GM19395 (cell line): Measurements from ENCODE around the gene KLF13.

Experiments
- ATAC-seq: cut with Tn5 transposase; IDR thresholded peaks from one replicate; pipeline ENCODE4 v1.9.1; 2021; ENCODE audit warnings: mild to moderate bottlenecking, moderate library complexity; ENCODE audit not compliant: unreplicated experiment

KLF13 gene

GRCh38 chr15:31326156-31326874 is at the start of gene KLF13:
KLF13 (plus strand) TSS chr15:31326835; CDS start chr15:31327213, 378 bp downstream.
- ATAC-seq, result peak; percentile 60

GRCh38 chr15:31277335-31278060 is 49.1 kb upstream of the KLF13 start:
- ATAC-seq, result no peak

DNA sequence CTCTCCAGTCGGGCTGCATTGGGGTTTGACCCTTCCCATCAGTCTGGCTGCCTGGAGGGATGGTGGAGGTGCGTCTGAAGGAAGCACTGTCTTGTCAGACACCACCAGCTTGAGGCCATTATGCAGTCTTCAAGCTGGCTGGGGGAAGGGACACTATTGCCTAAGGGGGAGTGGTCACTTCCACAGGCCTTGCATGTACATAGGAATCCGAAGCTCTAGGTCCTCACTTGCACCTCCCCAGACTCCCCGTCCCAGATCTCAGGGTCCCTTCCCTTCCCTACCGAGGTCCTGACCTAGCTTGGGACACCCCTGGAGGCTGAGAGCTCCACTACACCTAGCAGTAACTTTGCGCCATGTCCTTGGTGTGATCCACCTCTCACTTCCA is 48.6 kb upstream of the KLF13 start:
- no peak for ATAC-seq

DNA sequence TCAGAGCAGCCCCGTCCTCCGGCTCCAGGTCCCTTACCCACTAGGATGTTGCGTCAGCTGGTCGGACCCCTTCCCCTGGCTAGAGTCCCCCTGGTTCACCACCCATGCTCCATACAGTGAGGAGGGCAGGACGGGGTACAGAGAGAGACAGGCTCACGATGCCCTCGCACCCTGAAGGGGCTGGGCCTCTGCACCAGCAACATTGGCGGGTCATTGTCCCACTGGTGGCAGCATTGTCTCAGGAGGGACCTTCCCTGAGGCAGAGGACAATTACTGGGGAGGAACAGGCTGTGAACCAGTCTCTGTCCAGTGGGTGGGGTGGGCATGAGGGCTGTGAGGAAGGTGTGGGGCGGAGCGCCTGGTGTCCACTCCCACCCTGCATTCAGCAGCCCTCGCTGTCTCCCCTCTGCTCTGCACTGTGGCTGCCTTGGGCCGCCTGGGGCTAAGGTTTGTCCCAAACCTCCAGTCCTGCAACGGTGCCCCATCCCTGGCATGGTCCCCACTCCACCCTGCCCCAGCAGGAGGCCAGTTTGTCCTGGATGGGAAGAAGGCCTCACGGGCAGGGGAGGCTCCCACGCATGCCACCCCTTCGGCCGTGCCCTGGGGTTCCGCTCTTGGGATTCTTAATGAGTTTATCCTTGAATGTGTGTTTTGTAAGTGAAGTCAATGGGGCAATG is 48.0 kb upstream of the KLF13 start:
- no peak for ATAC-seq

DNA sequence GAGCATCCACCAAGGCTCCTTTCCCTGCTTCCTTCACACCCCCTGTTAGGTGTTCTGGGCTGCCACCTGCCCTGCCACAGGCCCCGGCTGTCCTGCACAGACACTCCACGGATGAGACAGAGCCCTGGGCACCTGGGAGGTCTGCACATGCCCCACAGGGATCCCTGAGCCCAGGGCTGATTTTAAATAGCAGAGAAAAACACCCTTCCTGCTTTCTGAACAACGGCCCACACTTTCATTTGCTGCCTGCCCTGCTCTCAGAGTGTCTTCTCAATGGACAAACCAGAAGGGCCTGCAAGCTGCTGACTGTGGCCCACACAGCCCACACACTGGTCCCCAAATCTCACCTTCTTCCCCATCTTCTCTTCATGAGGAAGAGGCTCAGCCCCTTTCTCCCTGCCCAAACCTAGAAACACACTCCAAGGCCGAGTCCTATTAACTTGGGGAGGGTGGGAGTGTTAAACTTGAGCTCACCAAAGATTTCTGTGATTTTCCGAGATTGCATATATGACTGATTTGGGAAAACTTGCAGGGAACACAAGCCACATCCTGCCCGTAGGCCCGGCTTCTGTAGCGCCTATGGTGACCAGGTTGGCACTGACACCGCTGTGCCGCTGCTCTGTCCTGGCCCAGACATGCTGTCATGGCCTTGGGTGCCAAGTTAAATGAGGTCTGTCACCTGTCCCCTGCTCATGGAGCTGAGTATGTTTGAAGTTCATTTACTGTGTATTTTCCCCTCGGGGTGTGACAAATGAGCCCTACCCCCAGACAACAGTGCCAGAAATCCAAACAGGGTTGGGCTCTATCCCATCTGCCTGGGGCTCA is 47.2 kb upstream of the KLF13 start:
- ATAC-seq, result no peak

DNA sequence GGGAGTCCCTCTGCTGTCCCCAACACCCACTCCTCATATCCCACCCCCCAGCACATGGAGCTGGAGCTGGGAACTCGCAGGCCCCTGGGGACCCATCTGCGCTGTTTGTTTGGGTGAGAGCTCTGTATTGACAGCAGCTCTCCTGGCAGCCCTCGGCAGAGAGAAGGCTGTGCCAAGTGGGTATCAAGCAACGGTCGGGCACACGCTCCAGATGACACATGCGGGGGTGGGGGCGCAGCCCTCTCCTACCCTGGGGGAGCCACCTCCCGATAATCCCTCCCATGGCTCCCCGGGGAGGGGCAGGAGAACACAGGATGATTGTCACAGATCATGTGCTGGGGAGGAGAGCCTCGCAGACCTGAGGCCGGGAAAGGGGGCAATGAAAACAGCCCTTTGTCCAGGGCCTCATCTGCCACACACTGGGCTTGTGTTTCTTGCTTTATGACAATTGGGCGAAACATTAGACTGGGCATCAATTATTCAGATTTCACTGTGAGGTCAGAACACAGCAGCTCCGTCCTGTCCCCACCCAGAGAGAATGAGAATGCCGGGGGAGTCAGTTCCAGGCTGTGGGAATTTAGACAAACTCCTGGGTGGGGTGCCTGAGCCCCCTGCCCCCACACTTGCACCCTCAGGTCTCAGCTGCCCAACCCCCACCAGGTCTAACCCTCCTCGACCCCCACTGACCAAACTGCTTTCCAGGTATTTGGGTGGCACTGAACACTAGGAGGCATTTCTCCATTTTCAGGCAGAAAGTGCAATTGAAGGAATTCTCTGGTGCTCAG is 46.4 kb upstream of the KLF13 start:
- no peak for ATAC-seq

GRCh38 chr15:31280831-31281216 is 45.8 kb upstream of the KLF13 start:
- no peak for ATAC-seq

GRCh38 chr15:31283043-31283442 is 43.6 kb upstream of the KLF13 start:
- no peak for ATAC-seq

GRCh38 chr15:31285772-31286261 is 40.8 kb upstream of the KLF13 start:
- peak; percentile 50 for ATAC-seq

DNA sequence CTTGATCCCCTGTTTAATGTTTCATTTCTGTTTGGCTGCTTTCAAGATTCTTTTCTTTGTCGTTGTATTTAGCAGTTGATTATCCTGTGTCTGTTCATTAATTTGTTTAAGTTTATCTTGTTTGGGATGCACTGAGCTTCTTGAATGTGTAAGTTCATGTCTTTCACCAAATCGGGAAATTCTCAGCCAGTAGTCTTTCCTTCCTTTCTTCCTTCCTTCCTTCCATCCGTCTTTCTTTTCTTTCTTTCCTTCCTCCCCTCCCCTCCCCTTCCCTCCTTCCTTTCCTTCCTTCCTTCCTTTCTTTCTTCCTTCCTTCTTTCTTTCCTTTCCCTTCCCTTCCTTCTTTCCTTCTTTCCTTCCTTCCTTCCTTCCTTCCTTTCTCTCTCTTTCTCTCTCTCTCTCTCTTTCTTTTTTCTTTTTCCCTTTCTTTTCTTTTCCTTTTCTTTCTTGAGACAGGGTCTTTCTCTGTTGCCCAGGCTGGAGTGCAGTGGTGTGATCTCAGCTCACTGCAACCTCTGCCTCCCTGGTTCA is 35.5 kb upstream of the KLF13 start:
- ATAC-seq, result no peak

DNA sequence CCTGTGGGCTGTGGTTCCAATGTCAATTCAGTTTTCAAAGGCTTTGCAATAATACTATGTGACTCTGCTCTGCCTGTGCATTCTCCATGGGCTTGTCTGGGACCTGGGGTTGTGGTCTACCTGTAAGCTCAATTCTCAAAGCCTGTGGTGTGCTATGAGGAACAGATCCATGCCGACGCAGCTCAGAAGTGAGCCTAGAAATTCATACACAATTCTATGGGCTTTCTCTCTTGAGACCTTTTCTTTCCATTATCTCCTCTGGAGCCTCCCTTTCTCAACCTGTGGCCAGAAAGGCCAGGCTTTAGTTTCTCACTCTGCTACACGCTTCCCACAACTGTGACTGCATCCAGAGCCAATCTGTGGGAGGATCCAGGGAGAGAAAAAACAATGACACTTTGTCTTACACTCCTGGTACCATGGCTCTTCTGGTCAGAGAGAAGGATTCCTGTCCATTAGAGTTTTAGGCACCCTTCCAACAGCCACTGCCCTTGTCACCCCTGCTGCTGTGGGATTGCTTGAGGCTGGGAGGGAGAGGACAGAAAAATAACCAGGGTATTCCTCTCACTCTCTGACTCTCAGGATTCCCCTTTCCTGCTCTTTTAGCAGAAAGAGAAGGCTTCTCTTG is 34.1 kb upstream of the KLF13 start:
- ATAC-seq, result no peak

DNA sequence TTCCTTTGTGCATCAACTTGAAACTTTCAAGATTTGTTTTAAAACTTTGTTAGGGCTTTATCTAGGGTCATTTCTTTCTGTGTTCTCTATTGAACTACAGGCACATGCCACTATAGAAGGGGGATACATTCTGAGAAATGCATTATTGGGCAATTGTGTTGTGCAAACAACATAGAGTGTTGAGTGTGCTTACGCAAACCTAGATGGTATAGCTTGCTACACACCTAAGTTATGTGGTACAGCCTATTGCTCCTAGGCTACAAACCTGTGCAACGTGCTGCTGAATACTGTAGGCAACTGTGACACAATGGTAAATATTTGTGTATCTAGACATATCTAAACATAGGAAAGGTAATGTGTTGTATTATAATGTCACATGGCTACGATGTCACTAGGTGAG is 33.0 kb upstream of the KLF13 start:
- no peak for ATAC-seq

DNA sequence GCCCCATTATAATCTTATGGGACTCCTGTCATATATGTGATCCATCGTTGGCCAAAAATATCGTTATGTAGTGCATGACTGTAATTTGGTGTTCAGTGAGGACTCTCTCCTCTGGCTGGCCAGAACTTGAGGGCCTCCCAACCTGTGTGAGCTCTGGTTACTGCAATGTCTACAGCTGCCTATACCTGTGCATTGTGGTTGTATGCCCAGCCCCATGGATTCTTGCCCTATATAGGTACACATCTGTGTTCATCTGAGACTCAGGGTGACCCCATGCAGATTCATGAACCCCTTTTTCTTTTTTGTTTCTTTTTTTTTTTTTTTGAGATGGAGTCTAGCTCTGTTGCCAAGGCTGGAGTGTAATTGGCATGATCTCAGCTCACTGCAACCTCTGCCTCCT is 32.6 kb upstream of the KLF13 start:
- no peak for ATAC-seq

DNA sequence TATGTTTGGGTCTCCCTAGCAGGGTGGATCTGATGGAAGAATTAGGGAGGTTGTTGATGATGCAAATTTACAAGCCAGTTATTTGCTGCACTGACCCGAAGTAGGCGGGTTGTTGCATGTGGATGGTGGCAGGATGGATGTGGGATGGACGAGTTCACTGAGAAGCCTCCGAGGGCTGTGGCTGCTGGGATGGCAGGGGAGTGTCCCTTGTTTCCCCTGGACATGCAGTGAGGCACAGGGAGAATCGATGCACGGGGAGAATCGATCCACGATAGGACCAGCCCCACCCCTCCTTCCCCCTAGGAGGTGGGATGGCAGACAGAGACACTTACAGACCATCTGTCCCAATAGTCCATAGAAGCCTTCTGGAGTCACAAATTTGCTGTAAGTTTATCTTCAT is 31.0 kb upstream of the KLF13 start:
- no peak for ATAC-seq

DNA sequence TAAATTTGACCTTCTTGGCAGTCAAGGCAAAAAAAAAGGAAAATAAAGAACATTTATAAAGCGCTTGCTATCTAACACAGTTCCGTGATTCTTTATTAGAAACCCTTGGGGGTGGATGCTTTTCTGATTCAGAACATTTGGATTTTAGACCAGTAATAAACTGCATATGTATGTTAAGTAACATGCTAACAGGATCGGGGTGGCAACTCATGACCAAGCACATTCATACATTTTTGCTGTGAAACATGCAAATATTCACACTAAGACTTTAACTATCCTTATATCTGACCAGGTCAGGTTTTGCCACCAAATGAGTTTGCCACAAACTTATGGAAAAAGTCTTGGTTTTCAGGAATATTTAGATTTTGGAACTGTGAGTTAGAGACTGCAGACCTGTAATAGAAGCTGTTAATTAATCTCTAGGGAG is 30.4 kb upstream of the KLF13 start:
- ATAC-seq, result no peak

GRCh38 chr15:31296646-31297574 is 29.7 kb upstream of the KLF13 start:
- ATAC-seq, result no peak

- ATAC-seq, result no peak
These were observed 28.8 kb upstream of the KLF13 start for GRCh38 chr15:31297575-31298456.
